ENCODE measurements around the gene TAS2R41.
"Not testable (repeated sequence)": the region's sequence is repeated elsewhere in the genome, so short reads cannot be mapped to it uniquely, and the experiment has no call there.

DNA sequence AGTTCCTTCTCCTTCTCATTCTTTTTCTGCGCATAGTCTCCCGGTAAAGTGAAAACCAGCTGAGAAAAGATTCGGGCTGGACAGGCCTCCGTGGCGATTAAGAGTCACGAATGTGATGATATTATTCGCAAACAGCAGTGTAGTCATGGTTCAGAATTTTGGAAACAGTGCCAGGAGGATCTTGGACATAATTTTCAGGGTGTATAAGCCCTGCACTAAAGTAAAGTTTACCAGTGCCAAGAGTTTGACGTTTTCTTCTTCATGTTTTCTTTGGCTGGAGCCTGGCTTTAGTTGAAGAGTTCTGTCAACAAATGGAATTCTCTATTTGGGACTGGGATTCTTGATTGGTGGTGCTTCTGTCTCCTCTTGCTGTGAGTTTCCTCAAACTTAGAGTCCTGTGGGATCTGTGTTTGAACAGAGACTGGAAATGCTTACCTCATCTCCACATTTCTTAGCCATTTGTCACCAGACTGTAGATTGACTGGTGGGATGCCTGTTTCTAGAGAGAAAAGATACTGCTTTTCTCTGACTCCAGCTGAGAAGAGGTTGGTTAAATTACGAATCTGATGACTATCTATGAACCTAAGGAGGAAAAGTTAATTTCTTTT, 44.7 kb downstream of the TAS2R41 start:
- TF ChIP-seq, protein P1, sequence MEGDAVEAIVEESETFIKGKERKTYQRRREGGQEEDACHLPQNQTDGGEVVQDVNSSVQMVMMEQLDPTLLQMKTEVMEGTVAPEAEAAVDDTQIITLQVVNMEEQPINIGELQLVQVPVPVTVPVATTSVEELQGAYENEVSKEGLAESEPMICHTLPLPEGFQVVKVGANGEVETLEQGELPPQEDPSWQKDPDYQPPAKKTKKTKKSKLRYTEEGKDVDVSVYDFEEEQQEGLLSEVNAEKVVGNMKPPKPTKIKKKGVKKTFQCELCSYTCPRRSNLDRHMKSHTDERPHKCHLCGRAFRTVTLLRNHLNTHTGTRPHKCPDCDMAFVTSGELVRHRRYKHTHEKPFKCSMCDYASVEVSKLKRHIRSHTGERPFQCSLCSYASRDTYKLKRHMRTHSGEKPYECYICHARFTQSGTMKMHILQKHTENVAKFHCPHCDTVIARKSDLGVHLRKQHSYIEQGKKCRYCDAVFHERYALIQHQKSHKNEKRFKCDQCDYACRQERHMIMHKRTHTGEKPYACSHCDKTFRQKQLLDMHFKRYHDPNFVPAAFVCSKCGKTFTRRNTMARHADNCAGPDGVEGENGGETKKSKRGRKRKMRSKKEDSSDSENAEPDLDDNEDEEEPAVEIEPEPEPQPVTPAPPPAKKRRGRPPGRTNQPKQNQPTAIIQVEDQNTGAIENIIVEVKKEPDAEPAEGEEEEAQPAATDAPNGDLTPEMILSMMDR (conservative IDR thresholded peaks at IDR 0.05; ENCODE audit: low read depth, low read length): not testable (repeated sequence)
- not testable (repeated sequence) for TF ChIP-seq SMC3 (IDR thresholded peaks at IDR 0.05; ENCODE audit: low read depth, low read length)

Data from IMR-90 (cell line).